GM12892 (cell line): ENCODE results near the gene MTPN.

ENCODE experiments used
- DNase-seq: peaks from one replicate; pipeline ENCODE4 v3.0.0; 2011; ENCODE audit not compliant: insufficient read length
- FAIRE-seq: peaks from 2 replicates; lab custom pipeline; 2011; peaks lifted over from hg19 to GRCh38; lab: Jason Lieb, UNC
- POLR2A ChIP-seq: IDR thresholded peaks from 2 replicates; pipeline ENCODE4 v1.6.1; 2011; ENCODE audit warnings: low read depth, low read length, control low read depth
- POLR2AphosphoS5 ChIP-seq: IDR thresholded peaks from 2 replicates; pipeline ENCODE4 v1.6.1; 2011; ENCODE audit warnings: low read depth, low read length, control low read depth
- TAF1 ChIP-seq: IDR thresholded peaks from 2 replicates; pipeline ENCODE4 v1.6.1; 2011; ENCODE audit warnings: low read depth, mild to moderate bottlenecking, control low read depth, low read length, borderline replicate concordance

Gene MTPN

GRCh38 chr7:135913404-135913803, 63.8 kb downstream of the MTPN start:
- TF ChIP-seq POLR2A (no peak), POLR2AphosphoS5 (no peak), TAF1 (no peak)
- DNase-seq (no peak), FAIRE-seq (no peak)

GRCh38 chr7:135911099-135911498, 66.1 kb downstream of the MTPN start:
- TF ChIP-seq POLR2AphosphoS5: no peak
- no peak for TF ChIP-seq POLR2A
- no peak for TF ChIP-seq TAF1
- DNase-seq (no peak), FAIRE-seq (no peak)

GRCh38 chr7:135910393-135911036, 66.6 kb downstream of the MTPN start:
- DNase-seq (no peak), FAIRE-seq (no peak)
- TF ChIP-seq POLR2A: no peak
- TF ChIP-seq TAF1: no peak
- TF ChIP-seq POLR2AphosphoS5: no peak

- no peak for FAIRE-seq
- TF ChIP-seq TAF1 (no peak), POLR2AphosphoS5 (no peak), POLR2A (no peak)
- DNase-seq: no peak
Measured at GRCh38 chr7:135905858-135906257, 71.3 kb downstream of the MTPN start.

- no peak for FAIRE-seq
- no peak for DNase-seq
Measured at GRCh38 chr7:135905355-135905754, 71.8 kb downstream of the MTPN start.

GRCh38 chr7:135904282-135904681, 72.9 kb downstream of the MTPN start:
- DNase-seq (no peak), FAIRE-seq (no peak)
- TF ChIP-seq TAF1 (no peak), POLR2AphosphoS5 (no peak), POLR2A (no peak)

More at GRCh38 chr7:135905355-135905754, 71.8 kb downstream of the MTPN start:
- TF ChIP-seq POLR2A (no peak), POLR2AphosphoS5 (no peak)

GRCh38 chr7:135901585-135902540, 75.3 kb downstream of the MTPN start:
- no peak for TF ChIP-seq POLR2AphosphoS5
- no peak for TF ChIP-seq TAF1
- TF ChIP-seq POLR2A: no peak
- no peak for FAIRE-seq
- DNase-seq: no peak

GRCh38 chr7:135900065-135900546, 77.1 kb downstream of the MTPN start:
- FAIRE-seq (no peak), DNase-seq (no peak)
- TF ChIP-seq POLR2A (no peak), TAF1 (no peak), POLR2AphosphoS5 (no peak)

- DNase-seq (no peak), FAIRE-seq (no peak)
- no peak for TF ChIP-seq TAF1
- TF ChIP-seq POLR2AphosphoS5: no peak
- TF ChIP-seq POLR2A: no peak
Measured at GRCh38 chr7:135899458-135900064, 77.6 kb downstream of the MTPN start.

GRCh38 chr7:135898226-135898625, 78.9 kb downstream of the MTPN start:
- no peak for TF ChIP-seq POLR2AphosphoS5
- no peak for TF ChIP-seq TAF1
- TF ChIP-seq POLR2A: no peak
- no peak for DNase-seq
- FAIRE-seq: no peak

- no peak for FAIRE-seq
- no peak for TF ChIP-seq POLR2AphosphoS5
- TF ChIP-seq TAF1: no peak
- TF ChIP-seq POLR2A: no peak
- DNase-seq: no peak
Measured at GRCh38 chr7:135894816-135895215, 82.3 kb downstream of the MTPN start.
